RKO (cell line): Measurements from ENCODE around the gene KIAA0319L.
"Not testable (repeated sequence)": the region's sequence is repeated elsewhere in the genome, so short reads cannot be mapped to it uniquely, and the experiment has no call there.

ENCODE experiments used
- DNase-seq: peaks from one replicate; pipeline ENCODE4 v3.0.0-alpha.2; 2016; ENCODE audit warnings: low spot score

KIAA0319L gene

GRCh38 chr1:35581621-35582020 is 24.4 kb upstream of the KIAA0319L start:
- DNase-seq: not testable (repeated sequence)

DNA sequence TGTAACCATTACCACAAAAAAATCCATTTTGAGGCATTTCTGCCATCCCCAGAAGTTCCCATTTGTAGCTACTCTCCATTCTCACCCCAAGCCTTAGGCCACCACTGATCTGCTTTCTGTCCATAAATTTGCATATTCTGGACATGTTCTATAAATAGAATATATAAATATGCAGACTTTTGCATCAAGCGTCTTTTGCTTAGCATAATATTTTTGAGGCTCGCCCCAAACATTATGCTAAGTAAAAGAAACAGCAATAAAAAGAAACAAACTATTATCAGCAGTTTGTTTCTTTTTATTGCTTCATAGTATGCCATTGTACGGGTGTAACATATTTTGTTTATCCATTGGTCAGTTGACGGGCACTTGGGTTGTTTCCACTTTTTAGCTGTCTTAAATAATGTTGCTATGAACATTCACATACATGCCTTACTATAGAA is 23.8 kb upstream of the KIAA0319L start:
- DNase-seq: peak; percentile 34

DNA sequence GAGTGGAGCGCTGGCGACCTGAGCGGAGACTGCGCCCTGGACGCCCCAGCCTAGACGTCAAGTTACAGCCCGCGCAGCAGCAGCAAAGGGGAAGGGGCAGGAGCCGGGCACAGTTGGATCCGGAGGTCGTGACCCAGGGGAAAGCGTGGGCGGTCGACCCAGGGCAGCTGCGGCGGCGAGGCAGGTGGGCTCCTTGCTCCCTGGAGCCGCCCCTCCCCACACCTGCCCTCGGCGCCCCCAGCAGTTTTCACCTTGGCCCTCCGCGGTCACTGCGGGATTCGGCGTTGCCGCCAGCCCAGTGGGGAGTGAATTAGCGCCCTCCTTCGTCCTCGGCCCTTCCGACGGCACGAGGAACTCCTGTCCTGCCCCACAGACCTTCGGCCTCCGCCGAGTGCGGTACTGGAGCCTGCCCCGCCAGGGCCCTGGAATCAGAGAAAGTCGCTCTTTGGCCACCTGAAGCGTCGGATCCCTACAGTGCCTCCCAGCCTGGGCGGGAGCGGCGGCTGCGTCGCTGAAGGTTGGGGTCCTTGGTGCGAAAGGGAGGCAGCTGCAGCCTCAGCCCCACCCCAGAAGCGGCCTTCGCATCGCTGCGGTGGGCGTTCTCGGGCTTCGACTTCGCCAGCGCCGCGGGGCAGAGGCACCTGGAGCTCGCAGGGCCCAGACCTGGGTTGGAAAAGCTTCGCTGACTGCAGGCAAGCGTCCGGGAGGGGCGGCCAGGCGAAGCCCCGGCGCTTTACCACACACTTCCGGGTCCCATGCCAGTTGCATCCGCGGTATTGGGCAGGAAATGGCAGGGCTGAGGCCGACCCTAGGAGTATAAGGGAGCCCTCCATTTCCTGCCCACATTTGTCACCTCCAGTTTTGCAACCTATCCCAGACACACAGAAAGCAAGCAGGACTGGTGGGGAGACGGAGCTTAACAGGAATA is 20.1 kb upstream of the KIAA0319L start:
- DNase-seq: no peak

DNA sequence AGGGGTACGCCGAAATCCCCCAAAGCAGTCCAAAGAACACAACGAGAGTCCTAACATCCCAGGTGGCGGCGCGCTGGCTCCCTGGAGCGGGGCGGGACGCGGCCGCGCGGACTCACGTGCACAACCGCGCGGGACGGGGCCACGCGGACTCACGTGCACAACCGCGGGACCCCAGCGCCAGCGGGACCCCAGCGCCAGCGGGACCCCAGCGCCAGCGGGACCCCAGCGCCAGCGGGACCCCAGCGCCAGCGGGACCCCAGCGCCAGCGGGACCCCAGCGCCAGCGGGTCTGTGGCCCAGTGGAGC is 19.5 kb upstream of the KIAA0319L start:
- DNase-seq: not testable (repeated sequence)

- no peak for DNase-seq
These were observed 19.0 kb upstream of the KIAA0319L start for GRCh38 chr1:35576061-35576765.

GRCh38 chr1:35575416-35575958 is 18.3 kb upstream of the KIAA0319L start:
- DNase-seq: no peak

DNA sequence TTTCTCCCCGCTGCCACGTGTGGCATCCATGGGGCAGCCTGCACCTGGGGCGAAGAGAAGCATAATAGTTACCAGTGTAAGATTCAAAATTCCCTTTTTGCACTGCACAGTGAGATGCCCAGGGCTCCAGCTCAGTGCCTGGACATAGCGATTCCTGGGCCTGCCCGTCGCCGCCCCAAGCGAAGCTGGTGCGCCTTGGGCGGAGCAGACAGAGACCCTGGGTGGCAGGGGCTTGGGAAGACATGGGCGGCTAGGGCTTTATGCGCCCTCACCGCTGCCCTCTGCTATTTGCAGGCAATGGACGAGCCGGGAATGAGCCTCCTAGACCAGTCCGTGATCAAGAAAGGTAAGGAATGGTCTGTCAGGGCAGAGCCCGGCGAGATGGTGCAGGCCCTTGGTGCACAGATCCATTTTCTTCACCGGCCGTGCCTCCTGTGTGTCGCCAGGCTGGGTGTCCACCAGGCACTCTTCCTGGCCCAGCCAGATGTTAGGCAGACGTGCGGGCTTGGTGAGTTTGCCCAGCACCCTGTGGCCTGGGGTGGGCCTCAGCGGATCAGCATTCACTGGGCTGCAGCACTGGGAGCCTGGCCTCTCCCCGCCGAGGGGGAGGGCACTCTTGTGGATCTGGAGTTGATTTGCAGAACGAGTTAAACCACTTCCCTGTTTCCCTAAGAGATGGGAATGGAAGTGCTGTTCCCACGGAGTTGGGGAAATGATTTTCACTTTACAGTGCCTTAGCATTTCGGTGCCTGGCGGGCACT is 17.6 kb upstream of the KIAA0319L start:
- DNase-seq: no peak

GRCh38 chr1:35574125-35574654 is 17.0 kb upstream of the KIAA0319L start:
- no peak for DNase-seq

GRCh38 chr1:35573198-35574124 is 16.3 kb upstream of the KIAA0319L start, which contains the start of gene TFAP2E:
TSS of gene TFAP2E (plus strand) at chr1:35573314. CDS start at chr1:35573578, 264 bp downstream.
- DNase-seq: peak; percentile 59

DNA sequence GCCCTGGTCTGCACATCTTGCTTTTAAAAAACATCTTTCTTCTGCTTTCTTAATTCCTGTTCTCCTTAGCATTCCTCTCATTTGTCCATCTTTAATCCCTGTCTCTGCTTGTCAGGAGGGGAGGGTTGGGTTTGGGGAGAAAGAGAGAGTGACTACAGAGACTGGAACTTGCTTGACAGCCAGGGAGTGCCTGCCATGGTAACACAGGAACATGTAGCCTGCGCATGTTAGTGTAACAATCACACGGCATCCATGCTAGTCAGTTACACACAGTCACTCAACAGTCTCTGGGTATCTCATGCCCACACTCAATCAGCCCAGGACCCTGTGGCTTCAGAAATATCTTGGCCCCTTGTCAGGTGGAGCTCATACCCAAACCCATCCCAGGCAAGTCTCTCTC is 15.1 kb upstream of the KIAA0319L start:
- no peak for DNase-seq

DNA sequence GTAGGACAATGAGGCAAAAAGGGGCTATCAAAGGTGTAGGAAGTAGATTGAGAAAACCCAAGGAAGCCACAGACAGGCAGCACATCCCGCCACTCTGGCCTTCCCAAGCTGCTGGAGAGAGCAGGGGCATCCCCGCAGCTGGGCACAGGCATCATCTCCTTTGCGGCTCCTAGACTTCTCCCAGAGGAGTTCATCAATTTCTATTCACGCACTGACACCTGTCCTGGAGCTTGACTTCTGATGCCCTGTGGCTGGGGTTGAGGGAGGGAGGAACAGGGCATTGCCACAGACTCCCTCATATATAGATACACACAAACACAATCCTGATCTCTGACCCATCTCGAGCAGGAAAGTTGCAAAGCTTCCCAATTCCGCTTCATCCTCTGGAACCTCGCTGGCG is 14.1 kb upstream of the KIAA0319L start:
- DNase-seq: no peak

GRCh38 chr1:35570589-35571137 is 13.5 kb upstream of the KIAA0319L start:
- no peak for DNase-seq

DNA sequence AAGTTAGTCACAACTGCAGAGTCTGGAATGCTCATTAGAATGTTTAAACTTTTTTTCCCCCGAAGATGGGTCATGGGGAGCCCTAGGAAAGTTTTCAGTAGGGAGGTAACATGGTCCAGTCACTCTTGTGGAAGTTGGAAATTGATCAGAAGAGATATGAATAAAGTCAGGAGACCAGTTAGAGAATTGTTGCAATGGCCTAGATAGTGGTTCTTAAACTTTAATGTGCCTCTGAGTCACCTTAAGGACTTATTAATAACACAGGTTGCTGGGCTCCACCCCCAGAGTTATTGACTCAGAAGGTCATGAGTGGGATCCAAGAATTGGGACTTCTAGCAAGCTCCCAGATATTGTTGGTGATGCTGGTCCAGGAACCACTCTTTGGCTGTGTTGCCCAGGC is 12.7 kb upstream of the KIAA0319L start:
- no peak for DNase-seq

DNA sequence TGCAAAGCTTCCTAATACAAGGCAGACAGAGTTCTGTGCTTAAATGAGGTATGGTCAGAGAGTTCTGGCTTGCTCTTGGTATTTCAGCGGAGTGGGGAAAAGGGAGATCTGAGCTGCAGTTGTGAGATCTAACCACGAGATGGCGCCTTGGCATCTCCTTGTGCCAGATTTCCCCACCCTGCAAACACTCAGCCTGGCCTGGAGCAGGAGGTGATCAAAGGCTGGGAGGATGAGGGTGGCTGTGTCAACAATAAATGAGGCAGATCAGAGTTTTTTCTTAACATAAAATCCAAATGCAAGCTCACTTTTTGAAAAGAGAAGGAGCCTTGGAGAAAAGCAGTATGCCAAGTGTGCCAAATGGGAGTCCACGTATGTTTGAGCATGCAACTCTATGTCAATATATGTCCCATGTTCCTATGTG is 11.8 kb upstream of the KIAA0319L start:
- DNase-seq: peak; percentile 66

DNA sequence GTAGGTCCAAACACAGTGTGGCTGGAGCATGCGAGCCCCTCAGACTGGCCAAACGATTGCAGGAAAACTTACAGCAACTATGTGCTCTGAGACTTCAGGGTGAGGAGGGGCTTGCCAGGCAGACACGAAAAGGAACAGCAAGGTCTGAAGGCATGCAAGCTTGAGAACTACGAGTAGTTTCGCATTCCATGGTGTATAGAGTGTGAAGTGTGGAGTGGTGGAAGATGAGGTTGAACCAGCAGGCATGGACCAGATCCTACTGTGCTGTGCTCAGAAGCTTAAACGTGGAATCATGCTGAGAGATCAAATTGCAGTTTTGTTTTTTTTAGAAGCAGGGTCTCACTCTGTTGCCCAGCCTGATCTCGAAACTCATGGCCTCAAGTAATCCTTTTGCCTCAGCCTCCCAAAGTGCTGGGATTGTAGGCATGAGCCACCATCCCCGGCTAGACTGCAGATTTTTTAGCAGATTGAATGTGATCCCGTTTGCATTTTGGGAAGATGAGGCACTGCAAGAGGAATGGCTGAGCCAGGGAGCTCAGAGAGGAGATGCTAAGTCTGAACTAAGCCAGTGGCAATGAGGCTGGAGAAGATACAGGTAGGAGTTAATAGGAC is 10.8 kb upstream of the KIAA0319L start:
- no peak for DNase-seq

DNA sequence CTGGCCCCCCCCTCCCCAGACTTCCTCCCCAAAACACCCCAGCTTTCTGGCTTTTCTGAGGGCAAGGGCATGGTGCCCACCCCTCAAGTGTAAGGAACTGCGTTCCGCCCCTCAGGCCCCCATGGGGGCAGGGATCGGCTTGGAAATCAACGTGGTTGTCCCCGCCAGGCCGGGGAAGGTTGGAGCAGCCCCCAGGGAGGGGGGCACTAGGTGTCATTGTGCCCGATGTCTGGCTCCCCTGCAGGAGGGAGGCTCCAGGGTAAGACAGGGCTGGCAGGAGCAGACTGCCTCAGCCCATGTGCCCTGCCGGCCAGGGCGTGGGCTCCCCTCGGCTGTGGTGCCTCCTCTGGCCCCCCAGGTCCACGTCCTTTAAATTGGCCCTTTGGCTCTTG is 8.5 kb upstream of the KIAA0319L start:
- no peak for DNase-seq

- DNase-seq: no peak
These were observed 7.9 kb upstream of the KIAA0319L start for GRCh38 chr1:35564884-35565741.

DNA sequence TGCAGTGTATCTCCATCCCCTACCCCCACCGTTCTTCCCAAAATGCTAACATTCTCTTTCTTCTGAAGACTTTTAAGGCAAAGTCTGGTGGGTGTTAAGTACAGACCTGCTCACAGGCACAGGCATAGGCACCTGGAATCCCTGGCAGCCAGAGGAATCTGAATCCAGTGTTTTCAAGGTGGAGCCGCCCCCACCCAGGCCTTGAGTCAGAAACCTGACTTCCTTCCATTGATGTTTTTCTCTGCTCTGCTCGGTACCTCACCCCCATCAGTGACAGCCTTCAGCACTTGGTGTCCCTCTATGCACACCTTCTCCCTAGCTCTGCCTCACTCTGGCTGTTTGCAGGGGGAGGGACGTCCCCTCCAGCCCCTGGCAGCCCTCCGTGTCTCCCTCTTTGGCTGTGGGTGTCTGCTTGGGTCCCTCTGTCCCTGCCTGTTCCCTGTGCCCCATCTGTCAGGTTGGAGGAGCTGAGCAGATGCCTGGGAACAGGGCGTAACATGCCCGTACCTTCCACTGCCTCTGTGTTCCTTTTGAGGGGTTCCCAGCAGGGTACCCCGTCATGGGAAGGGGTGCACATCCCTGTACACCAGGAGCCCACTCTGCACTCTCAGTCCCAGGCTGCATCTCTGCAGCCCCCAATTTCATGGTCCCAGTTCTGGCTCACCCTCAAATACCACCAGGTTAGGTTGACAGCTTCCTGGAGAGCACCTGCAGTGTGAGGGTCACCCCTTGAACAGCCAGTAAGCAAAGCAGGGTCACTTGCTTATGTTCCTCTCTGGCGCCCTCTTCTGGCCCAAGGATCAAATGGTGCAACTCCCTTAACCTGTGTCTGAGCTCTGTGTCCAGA is 7.1 kb upstream of the KIAA0319L start:
- peak; percentile 81 for DNase-seq
